Keratinocyte (primary cell): Measurements from ENCODE around the gene FAM229B.

Source experiments
- EZH2 ChIP-seq: IDR thresholded peaks from one replicate; pipeline ENCODE4 v1.6.1; 2012; ENCODE audit warnings: inconsistent platforms, mild to moderate bottlenecking, low read length, moderate library complexity
- TF ChIP-seq, protein P1 (sequence below), 3 experiments: IDR thresholded peaks in 1 of 3; conservative IDR thresholded peaks in 1 of 3; optimal IDR thresholded peaks in 1 of 3; 2 replicates in 2 of 3; 3 replicates in 1 of 3; pipeline versions ENCODE3 to v1.5.1; 2011; ENCODE audit warnings: low read length in 3 of 3, mild to moderate bottlenecking in 3 of 3, moderate library complexity in 2 of 3, control low read depth in 1 of 3, inconsistent platforms in 1 of 3; ENCODE audit not compliant: insufficient read depth in 2 of 3; ENCODE audit errors: extremely low read depth in 1 of 3

DNA sequence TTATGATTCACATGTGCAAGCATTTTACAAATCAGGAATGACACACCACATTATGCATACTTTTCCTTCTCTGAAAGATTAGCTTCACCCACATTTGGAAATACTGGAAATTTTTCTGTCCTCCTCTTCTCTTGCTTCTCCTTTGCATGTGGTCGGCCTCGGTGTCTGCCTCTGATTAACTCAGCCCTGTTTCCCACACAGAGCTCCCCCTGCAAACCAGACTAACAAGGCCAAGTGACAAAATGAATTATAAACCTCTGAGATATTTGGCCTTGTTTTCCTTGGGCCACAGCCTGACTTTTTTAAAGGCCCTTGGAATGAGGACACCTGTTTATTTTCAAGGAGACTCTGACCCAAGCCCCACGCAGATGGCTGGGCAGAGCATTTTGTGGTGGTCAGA is 42.5 kb upstream of the FAM229B start:
- no peak for TF ChIP-seq EZH2
- TF ChIP-seq, protein P1, sequence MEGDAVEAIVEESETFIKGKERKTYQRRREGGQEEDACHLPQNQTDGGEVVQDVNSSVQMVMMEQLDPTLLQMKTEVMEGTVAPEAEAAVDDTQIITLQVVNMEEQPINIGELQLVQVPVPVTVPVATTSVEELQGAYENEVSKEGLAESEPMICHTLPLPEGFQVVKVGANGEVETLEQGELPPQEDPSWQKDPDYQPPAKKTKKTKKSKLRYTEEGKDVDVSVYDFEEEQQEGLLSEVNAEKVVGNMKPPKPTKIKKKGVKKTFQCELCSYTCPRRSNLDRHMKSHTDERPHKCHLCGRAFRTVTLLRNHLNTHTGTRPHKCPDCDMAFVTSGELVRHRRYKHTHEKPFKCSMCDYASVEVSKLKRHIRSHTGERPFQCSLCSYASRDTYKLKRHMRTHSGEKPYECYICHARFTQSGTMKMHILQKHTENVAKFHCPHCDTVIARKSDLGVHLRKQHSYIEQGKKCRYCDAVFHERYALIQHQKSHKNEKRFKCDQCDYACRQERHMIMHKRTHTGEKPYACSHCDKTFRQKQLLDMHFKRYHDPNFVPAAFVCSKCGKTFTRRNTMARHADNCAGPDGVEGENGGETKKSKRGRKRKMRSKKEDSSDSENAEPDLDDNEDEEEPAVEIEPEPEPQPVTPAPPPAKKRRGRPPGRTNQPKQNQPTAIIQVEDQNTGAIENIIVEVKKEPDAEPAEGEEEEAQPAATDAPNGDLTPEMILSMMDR (optimal IDR thresholded peaks at IDR 0.05 in 1 of 3, IDR thresholded peaks at IDR 0.05 in 1 of 3, conservative IDR thresholded peaks at IDR 0.05 in 1 of 3; ENCODE audit: extremely low read depth in 1 of 3, insufficient read depth in 2 of 3, low read length in 3 of 3) = no peak
